Measurements from ENCODE around the gene FUZ.

The FUZ gene

DNA sequence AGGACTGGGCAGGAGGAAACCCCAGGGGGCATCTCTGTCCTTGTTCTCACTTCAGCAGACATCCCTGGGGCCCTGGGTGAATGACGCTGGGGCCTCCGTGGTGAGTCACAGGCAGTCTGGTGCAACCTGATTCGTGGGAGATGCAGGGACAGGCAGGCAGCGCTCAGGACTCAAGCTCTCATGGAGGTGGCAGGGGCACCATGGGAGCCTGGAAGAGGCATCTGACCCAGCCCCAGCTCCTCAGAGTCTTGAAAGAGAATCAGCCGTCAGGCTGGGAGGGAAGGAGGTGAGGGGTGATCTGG lies 23.9 kb upstream of the FUZ start:
- Histone ChIP-seq H3K4me3 (ENCODE audit: low read length) (no peak overlapping the region), H3K27ac (ENCODE audit: low read length) (no peak overlapping the region), H3K4me1 (ENCODE audit: control insufficient read depth, low read depth, low read length) (no peaks in the 10 kb centered on the region), H3K27me3 (ENCODE audit: control insufficient read depth, insufficient read depth, low read length) (no peaks in the 10 kb centered on the region), H3K9me3 (ENCODE audit: control insufficient read depth, low read depth, low read length) (no peaks in the 10 kb centered on the region), H3K36me3 (ENCODE audit: control insufficient read depth, low read depth, low read length) (peaks cover 37% of the 10 kb centered on the region), H3K9ac (ENCODE audit: low read length) (no peak overlapping the region)

DNA sequence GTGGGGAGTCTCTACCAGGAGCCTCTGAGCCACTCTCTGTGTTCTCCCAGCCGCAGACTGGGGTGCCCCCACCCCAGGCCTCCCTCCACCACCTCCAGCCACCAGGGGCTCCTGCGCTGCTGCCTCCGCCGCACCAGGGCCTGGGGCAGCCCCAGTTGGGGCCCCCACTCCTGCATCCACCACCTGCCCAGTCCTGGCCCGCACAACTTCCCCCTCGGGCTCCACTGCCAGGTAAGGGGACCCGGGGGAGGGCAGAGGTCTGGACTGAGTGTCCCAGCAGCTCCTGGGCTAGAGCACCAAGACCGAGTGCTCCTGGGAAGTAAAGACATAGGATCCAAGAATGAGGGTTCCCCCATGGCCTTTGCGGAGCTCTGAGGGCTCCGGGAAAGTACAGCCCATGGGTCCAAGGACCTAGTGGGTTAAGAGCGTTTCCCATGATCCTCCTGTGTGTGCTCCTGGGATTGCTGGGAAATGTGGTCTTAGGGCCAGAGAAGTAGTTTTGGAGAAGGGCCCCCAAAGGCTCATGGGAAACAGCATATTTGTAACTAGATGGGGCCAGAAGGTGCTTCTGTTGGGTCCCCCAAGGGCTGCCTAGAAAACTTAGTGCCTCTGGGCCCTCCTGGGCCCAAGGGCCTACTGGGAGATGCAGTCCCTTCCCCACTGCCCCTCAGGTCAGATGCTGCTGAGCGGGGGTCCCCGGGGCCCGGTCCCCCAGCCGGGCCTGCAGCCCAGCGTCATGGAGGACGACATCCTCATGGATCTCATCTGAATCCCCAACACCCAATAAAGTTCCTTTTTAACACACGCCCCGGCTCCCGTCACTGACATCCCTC lies 23.3 kb upstream of the FUZ start:
- Histone ChIP-seq H3K9me3 (ENCODE audit: control insufficient read depth, low read depth, low read length) (no peaks in the 10 kb centered on the region), H3K4me1 (ENCODE audit: control insufficient read depth, low read depth, low read length) (no peaks in the 10 kb centered on the region), H3K4me3 (ENCODE audit: low read length) (no peak overlapping the region), H3K27ac (ENCODE audit: low read length) (no peak overlapping the region), H3K9ac (ENCODE audit: low read length) (no peak overlapping the region), H3K36me3 (ENCODE audit: control insufficient read depth, low read depth, low read length) (peaks cover 43% of the 10 kb centered on the region), H3K27me3 (ENCODE audit: control insufficient read depth, insufficient read depth, low read length) (no peaks in the 10 kb centered on the region)

DNA sequence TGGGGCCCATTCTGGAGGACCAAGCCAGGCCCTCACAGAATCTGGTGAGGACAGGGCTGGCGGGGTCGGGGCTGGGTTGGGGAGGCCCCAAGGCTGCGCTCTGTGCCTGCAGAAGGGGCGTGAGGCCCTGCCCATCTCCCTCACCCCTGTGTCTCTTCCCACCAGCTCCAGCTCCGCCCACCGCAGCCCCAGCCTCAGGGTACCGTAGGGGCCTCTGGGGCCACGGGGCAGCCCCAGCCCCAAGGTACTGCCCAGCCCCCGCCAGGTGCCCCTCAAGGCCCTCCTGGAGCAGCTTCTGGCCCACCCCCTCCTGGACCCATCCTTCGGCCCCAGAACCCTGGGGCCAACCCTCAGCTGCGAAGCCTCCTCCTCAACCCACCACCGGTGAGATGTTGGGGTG lies 22.5 kb upstream of the FUZ start:
- Histone ChIP-seq H3K27ac (ENCODE audit: low read length) (no peak overlapping the region), H3K4me1 (ENCODE audit: control insufficient read depth, low read depth, low read length) (no peaks in the 10 kb centered on the region), H3K9me3 (ENCODE audit: control insufficient read depth, low read depth, low read length) (no peaks in the 10 kb centered on the region), H3K4me3 (ENCODE audit: low read length) (no peak overlapping the region), H3K9ac (ENCODE audit: low read length) (no peak overlapping the region), H3K27me3 (ENCODE audit: control insufficient read depth, insufficient read depth, low read length) (no peaks in the 10 kb centered on the region), H3K36me3 (ENCODE audit: control insufficient read depth, low read depth, low read length) (peaks cover 45% of the 10 kb centered on the region)

DNA sequence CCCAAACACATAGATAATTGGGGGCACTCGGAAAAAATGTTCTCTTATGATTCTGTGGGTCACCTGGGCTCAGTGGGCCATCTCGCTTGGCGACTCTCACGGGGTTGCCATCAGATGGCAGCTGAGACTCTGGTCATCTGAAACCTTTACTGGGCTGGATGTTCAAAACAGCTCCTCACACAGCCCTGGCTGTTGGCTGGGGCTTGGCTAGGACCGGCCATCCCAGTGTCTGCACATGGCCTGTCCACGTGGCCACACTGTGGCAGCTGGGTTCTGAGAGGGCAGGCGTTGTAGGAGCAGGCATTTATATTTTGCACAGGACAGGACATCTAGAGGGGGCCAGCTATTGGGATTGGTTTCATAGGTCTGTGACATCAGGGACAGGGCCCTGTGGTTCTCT lies 20.5 kb upstream of the FUZ start:
- Histone ChIP-seq H3K27ac (ENCODE audit: low read length) (no peak overlapping the region), H3K9ac (ENCODE audit: low read length) (no peak overlapping the region), H3K36me3 (ENCODE audit: control insufficient read depth, low read depth, low read length) (peaks cover 32% of the 10 kb centered on the region), H3K4me1 (ENCODE audit: control insufficient read depth, low read depth, low read length) (no peaks in the 10 kb centered on the region), H3K9me3 (ENCODE audit: control insufficient read depth, low read depth, low read length) (no peaks in the 10 kb centered on the region), H3K27me3 (ENCODE audit: control insufficient read depth, insufficient read depth, low read length) (no peaks in the 10 kb centered on the region), H3K4me3 (ENCODE audit: low read length) (no peak overlapping the region)

DNA sequence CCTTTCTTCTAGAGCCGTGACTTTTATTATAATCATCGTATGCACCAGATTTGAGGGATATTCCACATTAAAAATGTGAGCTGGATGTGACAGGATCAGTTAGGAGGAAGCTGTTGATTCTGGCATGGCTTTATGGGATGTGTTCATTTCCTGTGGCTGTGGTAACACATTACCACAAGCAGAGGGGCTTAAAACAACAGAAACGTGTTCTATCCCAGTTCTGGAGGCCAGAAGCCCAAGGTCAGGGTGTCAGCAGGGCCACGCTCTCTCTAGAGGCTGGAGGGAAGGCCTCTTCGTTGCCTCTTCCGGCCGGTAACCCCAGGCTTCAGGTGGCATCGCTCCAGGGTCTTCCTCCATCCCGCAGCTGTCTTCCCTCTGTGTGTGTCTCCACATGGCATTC lies 19.5 kb upstream of the FUZ start:
- H3K9ac ChIP-seq (ENCODE audit: low read length), result no peak overlapping the region
- H3K27ac ChIP-seq (ENCODE audit: low read length), result no peak overlapping the region
- peaks cover 31% of the 10 kb centered on the region for H3K36me3 ChIP-seq (ENCODE audit: control insufficient read depth, low read depth, low read length)

DNA sequence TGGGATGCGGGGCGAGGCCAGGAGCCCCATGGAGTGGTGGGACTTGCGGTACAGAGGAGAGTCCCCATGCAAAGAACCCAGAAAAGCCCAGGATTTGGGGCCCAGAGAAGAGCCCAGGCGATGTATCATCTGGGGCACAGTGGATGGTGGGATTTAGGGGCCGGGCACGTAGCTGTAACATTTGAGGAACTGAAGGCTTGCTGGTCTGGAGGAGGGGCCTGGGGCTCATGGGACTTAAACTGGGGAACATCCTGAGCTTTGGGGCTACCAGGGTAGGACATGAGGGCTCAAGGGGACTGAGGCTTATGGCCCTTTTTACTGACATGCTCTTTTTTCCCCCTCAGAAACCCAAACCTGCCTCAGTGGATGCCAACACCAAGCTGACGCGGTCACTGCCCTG lies 18.5 kb upstream of the FUZ start:
- no peaks in the 10 kb centered on the region for H3K4me1 ChIP-seq (ENCODE audit: control insufficient read depth, low read depth, low read length)
- no peak overlapping the region for H3K4me3 ChIP-seq (ENCODE audit: low read length)
- no peak overlapping the region for H3K27ac ChIP-seq (ENCODE audit: low read length)
- no peaks in the 10 kb centered on the region for H3K9me3 ChIP-seq (ENCODE audit: control insufficient read depth, low read depth, low read length)
- no peak overlapping the region for H3K9ac ChIP-seq (ENCODE audit: low read length)
- peaks cover 31% of the 10 kb centered on the region for H3K36me3 ChIP-seq (ENCODE audit: control insufficient read depth, low read depth, low read length)
- no peaks in the 10 kb centered on the region for H3K27me3 ChIP-seq (ENCODE audit: control insufficient read depth, insufficient read depth, low read length)

More for the DNA sequence above, 19.5 kb upstream of the FUZ start:
- H3K4me3 ChIP-seq (ENCODE audit: low read length), result no peak overlapping the region
- no peaks in the 10 kb centered on the region for H3K9me3 ChIP-seq (ENCODE audit: control insufficient read depth, low read depth, low read length)
- no peaks in the 10 kb centered on the region for H3K4me1 ChIP-seq (ENCODE audit: control insufficient read depth, low read depth, low read length)
- H3K27me3 ChIP-seq (ENCODE audit: control insufficient read depth, insufficient read depth, low read length), result no peaks in the 10 kb centered on the region

DNA sequence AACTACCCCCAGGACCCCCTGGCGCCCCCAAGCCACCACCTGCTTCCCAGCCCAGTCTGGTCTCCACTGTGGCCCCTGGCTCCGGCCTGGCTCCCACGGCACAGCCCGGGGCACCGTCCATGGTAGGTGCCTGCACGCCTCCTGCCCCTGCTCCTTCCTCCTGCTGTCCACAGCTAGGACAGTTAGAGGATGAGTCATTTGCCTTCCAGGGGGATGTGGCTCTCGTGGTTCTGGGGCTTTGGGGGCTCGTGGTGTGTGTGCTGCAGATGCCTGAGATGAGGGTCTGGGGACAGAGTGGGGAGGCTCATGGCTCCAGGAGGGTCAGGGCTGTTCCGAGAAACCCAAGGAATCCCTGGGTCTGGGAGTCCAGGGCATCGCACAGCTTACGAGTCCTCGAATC lies 17.7 kb upstream of the FUZ start:
- no peak overlapping the region for H3K4me3 ChIP-seq (ENCODE audit: low read length)
- no peaks in the 10 kb centered on the region for H3K9me3 ChIP-seq (ENCODE audit: control insufficient read depth, low read depth, low read length)
- peaks cover 28% of the 10 kb centered on the region for H3K36me3 ChIP-seq (ENCODE audit: control insufficient read depth, low read depth, low read length)
- no peak overlapping the region for H3K27ac ChIP-seq (ENCODE audit: low read length)
- no peak overlapping the region for H3K9ac ChIP-seq (ENCODE audit: low read length)
- no peaks in the 10 kb centered on the region for H3K27me3 ChIP-seq (ENCODE audit: control insufficient read depth, insufficient read depth, low read length)
- H3K4me1 ChIP-seq (ENCODE audit: control insufficient read depth, low read depth, low read length), result no peaks in the 10 kb centered on the region

DNA sequence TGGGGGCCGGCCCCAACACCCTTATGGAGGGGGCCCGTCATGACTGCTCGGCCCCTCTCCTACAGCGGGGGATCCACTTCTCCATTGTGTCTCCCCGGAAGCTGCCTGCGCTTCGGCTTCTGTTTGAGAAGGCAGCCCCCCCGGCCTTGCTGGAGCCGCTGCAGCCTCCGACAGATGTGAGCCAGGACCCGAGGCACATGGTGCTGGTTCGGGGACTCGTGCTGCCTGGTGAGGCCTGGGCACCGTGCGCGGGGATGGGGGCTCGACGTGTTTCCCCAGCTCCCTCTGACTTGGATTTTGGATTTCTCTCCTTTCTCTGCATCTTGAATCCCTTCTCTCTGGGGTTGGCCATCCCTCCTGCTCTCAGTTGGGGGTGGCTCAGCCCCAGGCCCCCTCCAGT lies 16.6 kb upstream of the FUZ start:
- Histone ChIP-seq H3K9me3 (ENCODE audit: control insufficient read depth, low read depth, low read length) (no peaks in the 10 kb centered on the region), H3K27ac (ENCODE audit: low read length) (no peak overlapping the region), H3K36me3 (ENCODE audit: control insufficient read depth, low read depth, low read length) (peaks cover 23% of the 10 kb centered on the region), H3K9ac (ENCODE audit: low read length) (no peak overlapping the region), H3K4me1 (ENCODE audit: control insufficient read depth, low read depth, low read length) (no peaks in the 10 kb centered on the region), H3K27me3 (ENCODE audit: control insufficient read depth, insufficient read depth, low read length) (no peaks in the 10 kb centered on the region), H3K4me3 (ENCODE audit: low read length) (no peak overlapping the region)

DNA sequence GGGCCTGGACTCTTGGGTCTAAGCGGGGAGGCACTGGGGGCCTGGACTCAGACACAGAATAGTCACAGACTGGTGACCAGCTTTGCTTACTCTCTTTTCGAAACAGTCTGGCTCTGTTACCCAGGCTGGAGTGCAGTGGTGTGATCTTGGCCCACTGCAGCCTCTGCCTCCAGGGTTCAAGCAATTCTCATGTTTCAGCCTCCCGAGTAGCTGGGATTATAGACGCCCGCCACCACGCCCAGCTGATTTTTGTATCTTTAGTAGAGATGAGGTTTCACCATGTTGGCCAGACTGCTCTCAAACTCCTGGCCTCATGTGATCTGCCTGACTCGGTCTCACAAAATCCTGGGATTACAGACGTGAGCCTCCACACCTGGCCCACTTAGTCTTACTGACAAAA lies 16.1 kb upstream of the FUZ start:
- Histone ChIP-seq H3K36me3 (ENCODE audit: control insufficient read depth, low read depth, low read length) (peaks cover 23% of the 10 kb centered on the region), H3K4me3 (ENCODE audit: low read length) (no peak overlapping the region), H3K9me3 (ENCODE audit: control insufficient read depth, low read depth, low read length) (no peaks in the 10 kb centered on the region), H3K9ac (ENCODE audit: low read length) (no peak overlapping the region), H3K27me3 (ENCODE audit: control insufficient read depth, insufficient read depth, low read length) (no peaks in the 10 kb centered on the region), H3K4me1 (ENCODE audit: control insufficient read depth, low read depth, low read length) (no peaks in the 10 kb centered on the region), H3K27ac (ENCODE audit: low read length) (no peak overlapping the region)

DNA sequence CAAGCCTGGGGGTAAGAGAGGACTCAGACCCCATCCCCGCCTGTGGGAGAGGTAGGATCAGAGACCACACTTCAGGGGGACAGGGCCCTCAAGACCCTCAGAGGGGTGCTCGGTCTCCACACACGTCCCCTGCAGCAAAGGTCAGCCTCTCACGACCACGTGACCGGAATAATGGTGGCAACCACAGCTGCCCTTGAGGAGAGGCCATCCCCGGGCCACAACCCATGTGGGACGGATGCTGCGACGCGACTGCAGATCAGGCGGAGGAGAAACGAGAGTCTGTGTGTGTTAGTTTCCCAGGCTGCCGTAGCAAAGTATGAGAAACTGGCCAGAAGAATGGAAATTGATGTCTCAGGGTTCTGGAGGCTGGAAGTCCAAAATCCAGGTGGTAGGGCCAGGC lies 13.9 kb upstream of the FUZ start:
- Histone ChIP-seq H3K27me3 (ENCODE audit: control insufficient read depth, insufficient read depth, low read length) (no peaks in the 10 kb centered on the region), H3K9ac (ENCODE audit: low read length) (no peak overlapping the region), H3K4me3 (ENCODE audit: low read length) (no peak overlapping the region), H3K27ac (ENCODE audit: low read length) (no peak overlapping the region), H3K4me1 (ENCODE audit: control insufficient read depth, low read depth, low read length) (no peaks in the 10 kb centered on the region), H3K9me3 (ENCODE audit: control insufficient read depth, low read depth, low read length) (no peaks in the 10 kb centered on the region), H3K36me3 (ENCODE audit: control insufficient read depth, low read depth, low read length) (peaks cover 17% of the 10 kb centered on the region)

DNA sequence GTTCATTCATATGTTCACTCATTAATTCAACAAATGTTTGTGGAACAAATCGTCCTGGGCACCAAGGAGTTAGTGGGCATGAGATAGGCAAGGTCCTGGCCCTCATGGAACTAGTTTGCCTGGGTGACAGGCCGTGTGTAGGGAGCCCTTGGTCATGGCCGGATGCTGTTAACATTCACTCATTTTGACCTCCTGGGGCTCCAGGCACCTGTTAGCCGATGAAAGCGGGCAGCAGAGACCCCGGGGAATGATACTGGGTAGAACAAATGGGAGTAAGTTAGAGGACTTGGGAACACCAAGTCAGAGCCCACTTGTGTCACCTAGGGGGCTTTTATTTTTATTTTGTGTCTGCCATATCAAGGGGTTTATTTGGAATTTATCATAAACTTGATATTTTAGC lies 11.6 kb upstream of the FUZ start:
- no peak overlapping the region for H3K27ac ChIP-seq (ENCODE audit: low read length)
- no peak overlapping the region for H3K4me3 ChIP-seq (ENCODE audit: low read length)
- no peaks in the 10 kb centered on the region for H3K9me3 ChIP-seq (ENCODE audit: control insufficient read depth, low read depth, low read length)
- H3K36me3 ChIP-seq (ENCODE audit: control insufficient read depth, low read depth, low read length), result peaks cover 12% of the 10 kb centered on the region
- H3K27me3 ChIP-seq (ENCODE audit: control insufficient read depth, insufficient read depth, low read length), result no peaks in the 10 kb centered on the region
- H3K4me1 ChIP-seq (ENCODE audit: control insufficient read depth, low read depth, low read length), result no peaks in the 10 kb centered on the region
- no peak overlapping the region for H3K9ac ChIP-seq (ENCODE audit: low read length)

DNA sequence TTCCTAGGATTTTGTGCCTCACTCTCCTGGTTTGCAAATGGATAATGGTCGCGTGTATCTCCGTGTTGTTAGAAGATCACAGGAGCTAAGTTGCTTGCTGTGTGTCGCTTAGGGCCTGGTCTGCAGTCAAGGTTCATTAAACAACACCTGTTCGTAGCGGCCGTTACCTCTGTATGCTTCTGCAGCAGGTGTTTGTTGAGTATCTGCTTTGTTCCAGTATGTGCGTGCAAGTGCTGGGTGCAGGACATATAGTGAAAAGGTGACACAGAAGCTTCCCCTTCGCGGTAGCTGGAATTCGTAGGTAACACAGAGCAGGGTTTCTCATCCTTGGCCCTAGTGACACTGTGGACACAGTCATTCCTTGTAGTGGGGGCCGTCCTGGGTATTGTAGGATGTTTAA lies 10.4 kb upstream of the FUZ start:
- Histone ChIP-seq H3K27me3 (ENCODE audit: control insufficient read depth, insufficient read depth, low read length) (no peaks in the 10 kb centered on the region), H3K4me1 (ENCODE audit: control insufficient read depth, low read depth, low read length) (peaks cover 5% of the 10 kb centered on the region), H3K9me3 (ENCODE audit: control insufficient read depth, low read depth, low read length) (no peaks in the 10 kb centered on the region), H3K9ac (ENCODE audit: low read length) (no peak overlapping the region), H3K4me3 (ENCODE audit: low read length) (no peak overlapping the region), H3K27ac (ENCODE audit: low read length) (no peak overlapping the region), H3K36me3 (ENCODE audit: control insufficient read depth, low read depth, low read length) (peaks cover 12% of the 10 kb centered on the region)
